MCF 10A (cell line): ENCODE data around the gene LRRK1. TPM values are rescaled to one million over a fixed set of nuclear protein-coding genes. Genes with fewer than 3 reads are reported as not detected.

Source experiments
- BruUV-seq: library from RNA; stranded (reverse); fragments of 400-500 nt; replicated peaks from 2 replicates; lab custom pipeline; 2021; lab: Mats Ljungman, UMichigan
- CTCF ChIA-PET: fragments of 300-600 bp; sonication (Branson Sonifier 250); formaldehyde crosslinking; extraction: SDS; loops from one replicate; lab custom pipeline; 2021; ENCODE audit warnings: antibody characterized with exemption, inconsistent platforms; lab: Yijun Ruan, JAX
- POLR2A ChIA-PET: fragments of 300-600, 350-650 bp; sonication (Branson Sonifier 250); formaldehyde crosslinking; extraction: SDS; loops from one replicate; lab custom pipeline; 2020; ENCODE audit warnings: antibody characterized with exemption, inconsistent platforms; lab: Yijun Ruan, JAX
- DNase-seq: peaks from one replicate; pipeline ENCODE4 v3.0.0-alpha.2; 2018; ENCODE audit not compliant: unreplicated experiment
- H3K27ac Mint-ChIP-seq: one replicate; pipeline ENCODE4 v1.8.0; 2022; ENCODE audit warnings: mild to moderate bottlenecking, low read depth, mixed read lengths; ENCODE audit not compliant: unreplicated experiment
- H3K27me3 Mint-ChIP-seq: one replicate; pipeline ENCODE4 v1.8.0; 2022; ENCODE audit warnings: mixed read lengths; ENCODE audit not compliant: insufficient read depth, unreplicated experiment
- H3K36me3 Mint-ChIP-seq: one replicate; pipeline ENCODE4 v1.8.0; 2022; ENCODE audit warnings: mild to moderate bottlenecking, moderate library complexity, mixed read lengths; ENCODE audit not compliant: insufficient read depth, unreplicated experiment
- H3K4me1 Mint-ChIP-seq: one replicate; pipeline ENCODE4 v1.8.0; 2022; ENCODE audit warnings: mixed read lengths; ENCODE audit not compliant: insufficient read depth, unreplicated experiment
- H3K4me3 Mint-ChIP-seq: one replicate; pipeline ENCODE4 v1.8.0; 2022; ENCODE audit warnings: mild to moderate bottlenecking, moderate library complexity, mixed read lengths; ENCODE audit not compliant: unreplicated experiment
- H3K9me3 Mint-ChIP-seq: one replicate; pipeline ENCODE4 v1.8.0; 2022; ENCODE audit warnings: mixed read lengths; ENCODE audit not compliant: unreplicated experiment
- intact Hi-C: fragments of 100-400 bp; cut with micrococcal nuclease; formaldehyde crosslinking; loops from 2 replicates; pipeline ENCODE4 v1.14.1; 2022
- total RNA-seq: library from RNA; stranded (reverse); gene quantifications from 2 replicates; pipeline ENCODE4 v1.2.3, GENCODE V29; 2022
- TF ChIP-seq, protein P1 (sequence below): fragments of 200-600 bp; IDR thresholded peaks from one replicate; pipeline ENCODE4 v1.8.0; 2022; ENCODE audit warnings: antibody characterized with exemption, mild to moderate bottlenecking; ENCODE audit not compliant: unreplicated experiment

Gene LRRK1
- total RNA-seq, 1 experiment from 2014 or later = 15.4 TPM

- Mint-ChIP-seq H3K27me3 (no peaks in the 10 kb centered on the region), H3K27ac (no peak overlapping the region), H3K9me3 (no peaks in the 10 kb centered on the region), H3K36me3 (peaks cover 14% of the 10 kb centered on the region), H3K4me3 (no peak overlapping the region), H3K4me1 (peaks cover 6% of the 10 kb centered on the region)
- BruUV-seq = no TSS peak
- ChIA-PET CTCF (interaction anchor here (0.7 to 1.1 kb wide), 2 partner anchors 10 to 11 kb away, joined by 3 to 4 read pairs; no protein-coding TSS in a partner anchor), POLR2A (no interaction called here)
- TF ChIP-seq, protein P1, sequence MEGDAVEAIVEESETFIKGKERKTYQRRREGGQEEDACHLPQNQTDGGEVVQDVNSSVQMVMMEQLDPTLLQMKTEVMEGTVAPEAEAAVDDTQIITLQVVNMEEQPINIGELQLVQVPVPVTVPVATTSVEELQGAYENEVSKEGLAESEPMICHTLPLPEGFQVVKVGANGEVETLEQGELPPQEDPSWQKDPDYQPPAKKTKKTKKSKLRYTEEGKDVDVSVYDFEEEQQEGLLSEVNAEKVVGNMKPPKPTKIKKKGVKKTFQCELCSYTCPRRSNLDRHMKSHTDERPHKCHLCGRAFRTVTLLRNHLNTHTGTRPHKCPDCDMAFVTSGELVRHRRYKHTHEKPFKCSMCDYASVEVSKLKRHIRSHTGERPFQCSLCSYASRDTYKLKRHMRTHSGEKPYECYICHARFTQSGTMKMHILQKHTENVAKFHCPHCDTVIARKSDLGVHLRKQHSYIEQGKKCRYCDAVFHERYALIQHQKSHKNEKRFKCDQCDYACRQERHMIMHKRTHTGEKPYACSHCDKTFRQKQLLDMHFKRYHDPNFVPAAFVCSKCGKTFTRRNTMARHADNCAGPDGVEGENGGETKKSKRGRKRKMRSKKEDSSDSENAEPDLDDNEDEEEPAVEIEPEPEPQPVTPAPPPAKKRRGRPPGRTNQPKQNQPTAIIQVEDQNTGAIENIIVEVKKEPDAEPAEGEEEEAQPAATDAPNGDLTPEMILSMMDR = no peak
- no peak for DNase-seq
- intact Hi-C loops = no loop called here
These were observed 106.9 kb downstream of the LRRK1 start for GRCh38 chr15:101025896-101026631.

- Mint-ChIP-seq H3K4me1 (peaks cover 6% of the 10 kb centered on the region), H3K4me3 (no peak overlapping the region), H3K36me3 (peaks cover 21% of the 10 kb centered on the region), H3K27ac (no peak overlapping the region), H3K27me3 (no peaks in the 10 kb centered on the region), H3K9me3 (no peaks in the 10 kb centered on the region)
- ChIA-PET POLR2A (no interaction called here), CTCF (no interaction called here)
- TF ChIP-seq, protein P1 = no peak
- no TSS peak for BruUV-seq
- no peak for DNase-seq
- intact Hi-C loops = no loop called here
These were observed 107.6 kb downstream of the LRRK1 start for GRCh38 chr15:101026656-101027272.

GRCh38 chr15:101027273-101027901 is 108.2 kb downstream of the LRRK1 start:
- POLR2A ChIA-PET = no interaction called here
- Mint-ChIP-seq H3K36me3 (peaks cover 21% of the 10 kb centered on the region), H3K4me1 (peaks cover 6% of the 10 kb centered on the region), H3K27ac (no peak overlapping the region), H3K9me3 (no peaks in the 10 kb centered on the region), H3K27me3 (no peaks in the 10 kb centered on the region), H3K4me3 (no peak overlapping the region)
- no peak for DNase-seq
- BruUV-seq = no TSS peak
- CTCF ChIA-PET = interaction anchor here (1.9 kb wide), 1 partner anchor 19 kb away, joined by 5 read pairs; no protein-coding TSS in a partner anchor
- intact Hi-C loops = no loop called here
- TF ChIP-seq, protein P1 = no peak

GRCh38 chr15:101027920-101028319 is 108.8 kb downstream of the LRRK1 start:
- Mint-ChIP-seq H3K4me1 (peaks cover 6% of the 10 kb centered on the region), H3K27ac (no peak overlapping the region), H3K9me3 (no peaks in the 10 kb centered on the region), H3K36me3 (peaks cover 21% of the 10 kb centered on the region), H3K27me3 (no peaks in the 10 kb centered on the region), H3K4me3 (no peak overlapping the region)
- ChIA-PET POLR2A (no interaction called here), CTCF (interaction anchor here (1.9 kb wide), 1 partner anchor 20 kb away, joined by 5 read pairs; no protein-coding TSS in a partner anchor)
- no peak for DNase-seq
- BruUV-seq = no TSS peak
- TF ChIP-seq, protein P1 = no peak
- intact Hi-C loops = no loop called here
